Loucy (cell line): Measurements from ENCODE around the gene IRAK1BP1.
A peak's percentile ranks its signal among the peaks of the same experiment; 100 is the strongest.

Experiments
- H2AFZ ChIP-seq: fragments of 200-600 bp; sonication (generic); 2 replicates; pipeline ENCODE4 v1.6.0; 2016; ENCODE audit warnings: antibody characterized with exemption, mild to moderate bottlenecking, low read length, moderate library complexity
- H3F3A ChIP-seq: fragments of 200-600 bp; 2 replicates; pipeline ENCODE4 v1.6.0; 2016; ENCODE audit warnings: antibody characterized with exemption, low read depth, mild to moderate bottlenecking
- H3K27me3 ChIP-seq: fragments of 200-600 bp; sonication (generic); 2 replicates; pipeline ENCODE4 v1.6.1; 2014; ENCODE audit warnings: low read length, mild to moderate bottlenecking; ENCODE audit not compliant: insufficient read depth, poor library complexity, severe bottlenecking
- H3K36me3 ChIP-seq: fragments of 200-600 bp; sonication (generic); 2 replicates; pipeline ENCODE4 v1.6.1; 2016; ENCODE audit warnings: low read length; ENCODE audit not compliant: insufficient read depth
- H3K4me1 ChIP-seq: fragments of 200-600 bp; sonication (generic); 2 replicates; pipeline ENCODE4 v1.5.1; 2014; ENCODE audit warnings: low read length, mild to moderate bottlenecking; ENCODE audit not compliant: insufficient read depth, poor library complexity, severe bottlenecking
- H3K4me2 ChIP-seq: fragments of 200-600 bp; sonication (generic); 2 replicates; pipeline ENCODE4 v1.6.0; 2014; ENCODE audit warnings: antibody characterized with exemption, low read length, low read depth, mild to moderate bottlenecking; ENCODE audit not compliant: poor library complexity, severe bottlenecking
- H3K4me3 ChIP-seq: fragments of 200-600 bp; sonication (generic); 2 replicates; pipeline ENCODE4 v1.5.1; 2014; ENCODE audit warnings: low read length, mild to moderate bottlenecking, mixed read lengths; ENCODE audit not compliant: poor library complexity, severe bottlenecking
- H3K79me2 ChIP-seq: fragments of 200-600 bp; sonication (generic); 2 replicates; pipeline ENCODE4 v1.6.1; 2014; ENCODE audit warnings: low read length; ENCODE audit not compliant: insufficient read depth
- H3K9ac ChIP-seq: fragments of 200-600 bp; sonication (generic); 2 replicates; pipeline ENCODE4 v1.6.0; 2014; ENCODE audit warnings: mild to moderate bottlenecking, low read depth, low read length, moderate library complexity; ENCODE audit not compliant: poor library complexity, severe bottlenecking
- H3K9me2 ChIP-seq: fragments of 200-600 bp; sonication (generic); replicated peaks from 2 replicates; pipeline ENCODE4 v1.6.1; 2016; ENCODE audit warnings: low read depth, low read length, mixed read lengths
- H3K9me3 ChIP-seq: fragments of 200-600 bp; sonication (generic); 2 replicates; pipeline ENCODE4 v1.6.1; 2014; ENCODE audit warnings: mild to moderate bottlenecking, antibody characterized with exemption, low read length, low read depth; ENCODE audit not compliant: insufficient read depth
- H4K20me1 ChIP-seq: fragments of 200-600 bp; sonication (generic); 2 replicates; pipeline ENCODE4 v1.6.0; 2014; ENCODE audit warnings: antibody characterized with exemption, low read length, mild to moderate bottlenecking; ENCODE audit not compliant: insufficient read depth, poor library complexity, severe bottlenecking
- CTCF ChIP-seq: fragments of 200-600 bp; sonication (generic); conservative IDR thresholded peaks from 2 replicates; pipeline ENCODE4 v1.5.1; 2014; ENCODE audit warnings: mild to moderate bottlenecking, antibody characterized with exemption, low read length
- EZH2phosphoT487 ChIP-seq: fragments of 200-600 bp; IDR thresholded peaks from 2 replicates; pipeline ENCODE4 v1.6.1; 2018; ENCODE audit warnings: antibody characterized with exemption, mild to moderate bottlenecking, moderate library complexity, borderline replicate concordance

The IRAK1BP1 gene

GRCh38 chr6:78867020-78867369, 356 bp upstream of the IRAK1BP1 start:
- Histone ChIP-seq H3K9me2 (no peaks in the 10 kb centered on the region), H3K4me2 (peak overlapping the region; percentile 88), H3K79me2 (peaks cover 15% of the 10 kb centered on the region), H3K4me1 (peaks cover 20% of the 10 kb centered on the region), H3K9me3 (no peaks in the 10 kb centered on the region), H3K36me3 (no peaks in the 10 kb centered on the region), H3F3A (no peaks in the 10 kb centered on the region), H4K20me1 (no peaks in the 10 kb centered on the region), H3K4me3 (peak overlapping the region; percentile 92), H3K9ac (peak overlapping the region; percentile 92), H2AFZ (peak overlapping the region; percentile 99), H3K27me3 (no peaks in the 10 kb centered on the region)
- TF ChIP-seq CTCF (no peak), EZH2phosphoT487 (no peak)

DNA sequence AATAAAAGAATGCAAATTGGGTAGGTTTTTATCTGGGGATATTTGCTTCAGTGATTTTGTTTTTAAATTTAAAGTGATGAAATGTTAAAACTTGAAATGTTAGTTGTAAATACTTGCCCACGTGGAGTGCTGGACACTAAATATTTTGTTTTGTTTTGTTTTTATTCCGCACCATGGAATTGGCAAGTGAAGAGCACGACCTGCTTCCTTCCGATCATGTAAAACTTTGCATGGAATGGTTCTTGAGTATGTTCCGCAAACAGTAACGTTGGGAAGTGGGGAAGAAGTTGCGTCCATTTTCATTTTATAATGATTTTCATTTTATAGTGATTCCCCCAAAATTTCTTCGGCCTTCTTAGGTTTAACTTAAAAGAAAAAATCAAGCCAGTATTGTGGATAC, 765 bp downstream of the IRAK1BP1 start:
- no peaks in the 10 kb centered on the region for H3K9me3 ChIP-seq
- H3K36me3 ChIP-seq: no peaks in the 10 kb centered on the region
- no peaks in the 10 kb centered on the region for H3F3A ChIP-seq
- peak overlapping the region; percentile 99 for H2AFZ ChIP-seq
- H3K9ac ChIP-seq: peak overlapping the region; percentile 92
- H3K4me2 ChIP-seq: peak overlapping the region; percentile 88
- no peaks in the 10 kb centered on the region for H4K20me1 ChIP-seq
- peaks cover 15% of the 10 kb centered on the region for H3K79me2 ChIP-seq
- H3K9me2 ChIP-seq: no peaks in the 10 kb centered on the region
- H3K4me1 ChIP-seq: peaks cover 20% of the 10 kb centered on the region
- TF ChIP-seq CTCF (no peak), EZH2phosphoT487 (no peak)
- peak overlapping the region; percentile 92 for H3K4me3 ChIP-seq
- no peaks in the 10 kb centered on the region for H3K27me3 ChIP-seq

- Histone ChIP-seq H3K9me2 (no peaks in the 10 kb centered on the region), H3K9ac (no peak overlapping the region), H3K27me3 (no peaks in the 10 kb centered on the region), H3K36me3 (no peaks in the 10 kb centered on the region), H3K79me2 (no peaks in the 10 kb centered on the region), H2AFZ (no peak overlapping the region), H3K4me3 (no peak overlapping the region), H3F3A (no peaks in the 10 kb centered on the region), H4K20me1 (no peaks in the 10 kb centered on the region), H3K4me2 (no peak overlapping the region), H3K4me1 (peaks cover 4% of the 10 kb centered on the region), H3K9me3 (no peaks in the 10 kb centered on the region; the same call in 1 of the 2 replicates)
- no peak for TF ChIP-seq CTCF
- no peak for TF ChIP-seq EZH2phosphoT487
These were observed 8.2 kb downstream of the IRAK1BP1 start for GRCh38 chr6:78875505-78875904.
